ENCODE data around the gene BTRC. TPM values are rescaled to one million over a fixed set of nuclear protein-coding genes. Genes with fewer than 3 reads are reported as not detected.

BTRC gene
- total and polyA plus RNA-seq, 10 of the 15 experiments (the other 5 are each of a cell fraction or from before 2014, with no cell fraction given): 2.2 to 18.6 (median 8.6) TPM

- no peak; the same call in 2 of the 3 replicates for ATAC-seq
- SMC1A ChIA-PET (ENCODE audit: uncharacterized antibody, unreplicated experiment): interaction anchor here (0.6 to 1.7 kb wide), 7 partner anchors 9 to 134 kb away, joined by 3 to 6 read pairs (median 3); no protein-coding TSS in a partner anchor
- FAIRE-seq: peak; percentile 35
- Histone ChIP-seq H3K4me1 (ENCODE audit: control insufficient read depth, insufficient read depth, low read length) (no peaks in the 10 kb centered on the region), H3K9me3 (replicated peaks; ENCODE audit: control insufficient read depth, insufficient read depth, low read length) (no peaks in the 10 kb centered on the region), H3K36me3 (ENCODE audit: control insufficient read depth in 2 of 2, insufficient read depth in 2 of 2, low read length in 1 of 2) (no peaks in the 10 kb centered on the region), H3K4me3 (no peak overlapping the region), H3K27me3 (replicated peaks in 1 of 2; ENCODE audit: control insufficient read depth in 2 of 2, insufficient read depth in 2 of 2, low read length in 1 of 2) (no peaks in the 10 kb centered on the region), H3K9ac (ENCODE audit: control insufficient read depth, insufficient read depth, low read length) (no peak overlapping the region), H2AFZ (ENCODE audit: control insufficient read depth, low read depth, low read length) (no peak overlapping the region), H3K4me2 (ENCODE audit: control insufficient read depth, insufficient read depth) (no peak overlapping the region), H3K79me2 (ENCODE audit: control insufficient read depth, insufficient read depth, low read length) (no peaks in the 10 kb centered on the region), H4K20me1 (ENCODE audit: control insufficient read depth, insufficient read depth) (no peaks in the 10 kb centered on the region), H3K27ac (ENCODE audit: control insufficient read depth, insufficient read depth) (no peak overlapping the region)
- DNase-seq (ENCODE audit: low read depth, low spot score): no peak
- intact Hi-C loops (cut with micrococcal nuclease; ENCODE audit: unreplicated experiment): no loop called here
- WGBS (ENCODE audit: insufficient coverage, insufficient replicate concordance, low lambda C conversion rate, missing lambda C conversion rate): 100% methylated on average over 1 of the region's 1 CpG
- CTCF ChIA-PET: interaction anchor here (0.7 to 2.5 kb wide), 7 partner anchors 9 to 280 kb away, joined by 3 to 9 read pairs (median 4); no protein-coding TSS in a partner anchor
- RAD21 ChIA-PET (ENCODE audit: unreplicated experiment): interaction anchor here (0.6 kb wide), 1 partner anchor 27 kb away, joined by 4 read pairs; no protein-coding TSS in a partner anchor
- in situ Hi-C loops (cut with MboI): no loop called here
- POLR2A ChIA-PET: no interaction called here
- BruUV-seq (replicated peaks): no TSS peak
- TF ChIP-seq GABPA (IDR thresholded peaks at IDR 0.05; ENCODE audit: low read depth) (no peak), ZNF207 (IDR thresholded peaks at IDR 0.05; ENCODE audit: borderline replicate concordance) (no peak), CREM (IDR thresholded peaks at IDR 0.05; ENCODE audit: low read depth) (no peak), MEF2B (IDR thresholded peaks at IDR 0.05; ENCODE audit: partially characterized antibody, poor library complexity, severe bottlenecking) (no peak), ETV6 (conservative IDR thresholded peaks at IDR 0.05 in 1 of 2, IDR thresholded peaks at IDR 0.05 in 1 of 2; ENCODE audit: borderline replicate concordance in 1 of 2, low read depth in 1 of 2) (no peak), KDM1A (IDR thresholded peaks at IDR 0.05; ENCODE audit: borderline replicate concordance) (no peak), MYC (IDR thresholded peaks at IDR 0.05; ENCODE audit: insufficient read depth, insufficient read length, insufficient replicate concordance, low read length, severe bottlenecking) (no peak), ZBED1 (IDR thresholded peaks at IDR 0.05; ENCODE audit: borderline replicate concordance) (no peak), TCF7 (IDR thresholded peaks at IDR 0.05; ENCODE audit: borderline replicate concordance) (no peak), SIX5 (IDR thresholded peaks at IDR 0.05; ENCODE audit: low read depth, low read length, severe bottlenecking) (no peak)
- TF ChIP-seq, protein P1, sequence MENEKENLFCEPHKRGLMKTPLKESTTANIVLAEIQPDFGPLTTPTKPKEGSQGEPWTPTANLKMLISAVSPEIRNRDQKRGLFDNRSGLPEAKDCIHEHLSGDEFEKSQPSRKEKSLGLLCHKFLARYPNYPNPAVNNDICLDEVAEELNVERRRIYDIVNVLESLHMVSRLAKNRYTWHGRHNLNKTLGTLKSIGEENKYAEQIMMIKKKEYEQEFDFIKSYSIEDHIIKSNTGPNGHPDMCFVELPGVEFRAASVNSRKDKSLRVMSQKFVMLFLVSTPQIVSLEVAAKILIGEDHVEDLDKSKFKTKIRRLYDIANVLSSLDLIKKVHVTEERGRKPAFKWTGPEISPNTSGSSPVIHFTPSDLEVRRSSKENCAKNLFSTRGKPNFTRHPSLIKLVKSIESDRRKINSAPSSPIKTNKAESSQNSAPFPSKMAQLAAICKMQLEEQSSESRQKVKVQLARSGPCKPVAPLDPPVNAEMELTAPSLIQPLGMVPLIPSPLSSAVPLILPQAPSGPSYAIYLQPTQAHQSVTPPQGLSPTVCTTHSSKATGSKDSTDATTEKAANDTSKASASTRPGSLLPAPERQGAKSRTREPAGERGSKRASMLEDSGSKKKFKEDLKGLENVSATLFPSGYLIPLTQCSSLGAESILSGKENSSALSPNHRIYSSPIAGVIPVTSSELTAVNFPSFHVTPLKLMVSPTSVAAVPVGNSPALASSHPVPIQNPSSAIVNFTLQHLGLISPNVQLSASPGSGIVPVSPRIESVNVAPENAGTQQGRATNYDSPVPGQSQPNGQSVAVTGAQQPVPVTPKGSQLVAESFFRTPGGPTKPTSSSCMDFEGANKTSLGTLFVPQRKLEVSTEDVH (IDR thresholded peaks at IDR 0.05; ENCODE audit: low read depth, partially characterized antibody): no peak
- TF ChIP-seq, protein P2, sequence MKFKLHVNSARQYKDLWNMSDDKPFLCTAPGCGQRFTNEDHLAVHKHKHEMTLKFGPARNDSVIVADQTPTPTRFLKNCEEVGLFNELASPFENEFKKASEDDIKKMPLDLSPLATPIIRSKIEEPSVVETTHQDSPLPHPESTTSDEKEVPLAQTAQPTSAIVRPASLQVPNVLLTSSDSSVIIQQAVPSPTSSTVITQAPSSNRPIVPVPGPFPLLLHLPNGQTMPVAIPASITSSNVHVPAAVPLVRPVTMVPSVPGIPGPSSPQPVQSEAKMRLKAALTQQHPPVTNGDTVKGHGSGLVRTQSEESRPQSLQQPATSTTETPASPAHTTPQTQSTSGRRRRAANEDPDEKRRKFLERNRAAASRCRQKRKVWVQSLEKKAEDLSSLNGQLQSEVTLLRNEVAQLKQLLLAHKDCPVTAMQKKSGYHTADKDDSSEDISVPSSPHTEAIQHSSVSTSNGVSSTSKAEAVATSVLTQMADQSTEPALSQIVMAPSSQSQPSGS (IDR thresholded peaks at IDR 0.05; ENCODE audit: low read length): no peak
Measured at GRCh38 chr10:101493782-101494281, 139.9 kb downstream of the BTRC start.

Measured in GM12878 (cell line).